H1 (cell line): ENCODE results near the gene LRRC25.

Experiments used
- ASH2L ChIP-seq: fragments of 200-600, 300-600 bp; sonication (generic); IDR thresholded peaks from one replicate; pipeline ENCODE4 v1.7.1; 2017; ENCODE audit warnings: low read length
- BCL11A ChIP-seq, 2 experiments: IDR thresholded peaks; one replicate each; pipeline ENCODE4 v1.6.1; 2011; ENCODE audit warnings: low read depth in 2 of 2, low read length in 2 of 2, mild to moderate bottlenecking in 2 of 2
- EGR1 ChIP-seq: IDR thresholded peaks from 2 replicates; pipeline ENCODE4 v1.6.1; 2011; ENCODE audit warnings: low read depth, low read length, borderline replicate concordance
- HDAC2 ChIP-seq, 2 experiments: fragments of 300-600 bp in 1 of 2; sonication (generic) in 1 of 2; IDR thresholded peaks; 2 replicates each; pipeline ENCODE4 v1.6.1; 2011 to 2012; ENCODE audit warnings: low read depth in 2 of 2, low read length in 2 of 2, mild to moderate bottlenecking in 2 of 2, moderate library complexity in 2 of 2, borderline replicate concordance in 1 of 2, inconsistent platforms in 1 of 2
- MAFK ChIP-seq: IDR thresholded peaks from 2 replicates; pipeline ENCODE4 v1.6.1; 2012; ENCODE audit warnings: low read depth, mild to moderate bottlenecking, improper control_type of control experiment, low read length
- POLR2AphosphoS5 ChIP-seq: IDR thresholded peaks from 2 replicates; pipeline ENCODE4 v1.6.1; 2011; ENCODE audit warnings: low read depth, low read length
- SAP30 ChIP-seq: fragments of 300-600 bp; sonication (generic); IDR thresholded peaks from 2 replicates; pipeline ENCODE4 v1.7.1; 2012; ENCODE audit warnings: low read length, moderate library complexity, mild to moderate bottlenecking, inconsistent platforms; ENCODE audit not compliant: insufficient read depth, insufficient replicate concordance
- TBP ChIP-seq: IDR thresholded peaks from 2 replicates; pipeline ENCODE4 v1.6.1; 2011; ENCODE audit warnings: low read depth, low read length, improper control_type of control experiment
- ZNF274 ChIP-seq: IDR thresholded peaks from 2 replicates; pipeline ENCODE4 v1.7.0; 2012; ENCODE audit warnings: low read length, borderline replicate concordance; ENCODE audit errors: extremely low read depth
- TF ChIP-seq, protein P1 (sequence below), 3 experiments: IDR thresholded peaks; 1 replicate in 2 of 3; 2 replicates in 1 of 3; pipeline versions ENCODE4 v1.5.1 to v1.6.1; 2011; ENCODE audit warnings: low read length in 3 of 3, mild to moderate bottlenecking in 3 of 3, inconsistent platforms in 2 of 3, low read depth in 1 of 3, moderate library complexity in 1 of 3; ENCODE audit not compliant: insufficient read depth in 1 of 3; ENCODE audit errors: control extremely low read depth in 1 of 3
- TF ChIP-seq, protein P2 (sequence below): IDR thresholded peaks from 2 replicates; pipeline ENCODE4 v1.6.1; 2012; ENCODE audit warnings: inconsistent platforms
- TF ChIP-seq, protein P3 (sequence below): IDR thresholded peaks from 2 replicates; pipeline ENCODE4 v1.6.1; 2011; ENCODE audit warnings: low read depth, mild to moderate bottlenecking, low read length; ENCODE audit not compliant: insufficient read depth
- TF ChIP-seq, protein P4 (sequence below): IDR thresholded peaks from 2 replicates; pipeline ENCODE4 v1.6.1; 2011; ENCODE audit warnings: low read length, improper control_type of control experiment

DNA sequence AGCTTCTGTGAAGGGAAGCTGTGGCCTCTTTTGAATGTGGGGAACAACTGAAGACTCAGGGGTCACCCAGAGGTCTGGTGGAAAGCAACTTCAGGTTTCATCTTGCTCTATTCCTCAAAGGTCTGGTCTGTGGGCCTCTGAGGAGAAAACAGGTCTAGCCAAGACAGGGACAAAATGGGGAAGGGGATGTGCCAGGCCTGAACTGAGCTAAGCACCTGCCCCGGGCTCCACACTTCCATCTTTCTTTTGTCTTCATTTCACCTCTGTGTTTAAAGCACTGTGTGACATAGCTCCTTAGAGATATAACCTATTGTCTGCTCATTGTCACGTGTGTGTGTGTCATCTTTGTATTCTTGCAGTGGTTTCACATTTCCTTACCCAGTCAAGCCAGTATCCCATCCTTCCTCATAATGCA lies 31.4 kb downstream of the LRRC25 start:
- TF ChIP-seq, protein P1, sequence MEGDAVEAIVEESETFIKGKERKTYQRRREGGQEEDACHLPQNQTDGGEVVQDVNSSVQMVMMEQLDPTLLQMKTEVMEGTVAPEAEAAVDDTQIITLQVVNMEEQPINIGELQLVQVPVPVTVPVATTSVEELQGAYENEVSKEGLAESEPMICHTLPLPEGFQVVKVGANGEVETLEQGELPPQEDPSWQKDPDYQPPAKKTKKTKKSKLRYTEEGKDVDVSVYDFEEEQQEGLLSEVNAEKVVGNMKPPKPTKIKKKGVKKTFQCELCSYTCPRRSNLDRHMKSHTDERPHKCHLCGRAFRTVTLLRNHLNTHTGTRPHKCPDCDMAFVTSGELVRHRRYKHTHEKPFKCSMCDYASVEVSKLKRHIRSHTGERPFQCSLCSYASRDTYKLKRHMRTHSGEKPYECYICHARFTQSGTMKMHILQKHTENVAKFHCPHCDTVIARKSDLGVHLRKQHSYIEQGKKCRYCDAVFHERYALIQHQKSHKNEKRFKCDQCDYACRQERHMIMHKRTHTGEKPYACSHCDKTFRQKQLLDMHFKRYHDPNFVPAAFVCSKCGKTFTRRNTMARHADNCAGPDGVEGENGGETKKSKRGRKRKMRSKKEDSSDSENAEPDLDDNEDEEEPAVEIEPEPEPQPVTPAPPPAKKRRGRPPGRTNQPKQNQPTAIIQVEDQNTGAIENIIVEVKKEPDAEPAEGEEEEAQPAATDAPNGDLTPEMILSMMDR (IDR thresholded peaks at IDR 0.05; ENCODE audit: control extremely low read depth in 1 of 3, insufficient read depth in 1 of 3, low read depth in 1 of 3, low read length in 3 of 3), result no peak
- TF ChIP-seq, protein P2, sequence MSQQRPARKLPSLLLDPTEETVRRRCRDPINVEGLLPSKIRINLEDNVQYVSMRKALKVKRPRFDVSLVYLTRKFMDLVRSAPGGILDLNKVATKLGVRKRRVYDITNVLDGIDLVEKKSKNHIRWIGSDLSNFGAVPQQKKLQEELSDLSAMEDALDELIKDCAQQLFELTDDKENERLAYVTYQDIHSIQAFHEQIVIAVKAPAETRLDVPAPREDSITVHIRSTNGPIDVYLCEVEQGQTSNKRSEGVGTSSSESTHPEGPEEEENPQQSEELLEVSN, result no peak
- no peak for TF ChIP-seq MAFK
- TF ChIP-seq, protein P3, sequence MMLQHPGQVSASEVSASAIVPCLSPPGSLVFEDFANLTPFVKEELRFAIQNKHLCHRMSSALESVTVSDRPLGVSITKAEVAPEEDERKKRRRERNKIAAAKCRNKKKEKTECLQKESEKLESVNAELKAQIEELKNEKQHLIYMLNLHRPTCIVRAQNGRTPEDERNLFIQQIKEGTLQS, result no peak
- TF ChIP-seq ASH2L, result no peak
- no peak for TF ChIP-seq TBP
- TF ChIP-seq SAP30, result no peak
- TF ChIP-seq HDAC2 (IDR thresholded peaks at IDR 0.05; ENCODE audit: borderline replicate concordance in 1 of 2, low read depth in 2 of 2, low read length in 2 of 2), result no peak
- TF ChIP-seq ZNF274, result no peak
- TF ChIP-seq, protein P4, sequence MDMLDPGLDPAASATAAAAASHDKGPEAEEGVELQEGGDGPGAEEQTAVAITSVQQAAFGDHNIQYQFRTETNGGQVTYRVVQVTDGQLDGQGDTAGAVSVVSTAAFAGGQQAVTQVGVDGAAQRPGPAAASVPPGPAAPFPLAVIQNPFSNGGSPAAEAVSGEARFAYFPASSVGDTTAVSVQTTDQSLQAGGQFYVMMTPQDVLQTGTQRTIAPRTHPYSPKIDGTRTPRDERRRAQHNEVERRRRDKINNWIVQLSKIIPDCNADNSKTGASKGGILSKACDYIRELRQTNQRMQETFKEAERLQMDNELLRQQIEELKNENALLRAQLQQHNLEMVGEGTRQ, result no peak
- no peak for TF ChIP-seq BCL11A (IDR thresholded peaks at IDR 0.05; ENCODE audit: low read depth in 2 of 2, low read length in 2 of 2)
- no peak for TF ChIP-seq EGR1
- no peak for TF ChIP-seq POLR2AphosphoS5
